NCI-H345 treated with DMSO at 0.1 percent for 48 hours (cell line): ENCODE measurements around the gene NEURL2.
"Not testable (repeated sequence)": the region's sequence is repeated elsewhere in the genome, so short reads cannot be mapped to it uniquely, and the experiment has no call there.

Experiments used
- DNase-seq: peaks from one replicate; lab custom pipeline; 2025; ENCODE audit not compliant: unreplicated experiment; lab: John Stamatoyannopoulos, UW

The NEURL2 gene

GRCh38 chr20:45901332-45901731, 10.3 kb upstream of the NEURL2 start:
- DNase-seq: not testable (repeated sequence)

- no peak for DNase-seq
Measured at GRCh38 chr20:45899046-45899835, 8.2 kb upstream of the NEURL2 start.

GRCh38 chr20:45898285-45898684, 7.3 kb upstream of the NEURL2 start:
- DNase-seq: no peak

GRCh38 chr20:45897692-45898091, 6.7 kb upstream of the NEURL2 start:
- DNase-seq: no peak

- DNase-seq: no peak
Measured at GRCh38 chr20:45897289-45897688, 6.3 kb upstream of the NEURL2 start.

- DNase-seq: no peak
Measured at GRCh38 chr20:45896641-45897161, 5.7 kb upstream of the NEURL2 start.

GRCh38 chr20:45894797-45895196, 3.8 kb upstream of the NEURL2 start:
- DNase-seq: no peak

GRCh38 chr20:45893831-45894230, 2.8 kb upstream of the NEURL2 start:
- no peak for DNase-seq

- no peak for DNase-seq
Measured at GRCh38 chr20:45892828-45893500, 2.0 kb upstream of the NEURL2 start.

GRCh38 chr20:45892049-45892825, 1.2 kb upstream of the NEURL2 start:
- DNase-seq: no peak

- no peak for DNase-seq
Measured at GRCh38 chr20:45890077-45890984, 677 bp downstream of the NEURL2 start.

GRCh38 chr20:45888681-45889080, 2.3 kb downstream of the NEURL2 start:
- DNase-seq: no peak

- no peak for DNase-seq
Measured at GRCh38 chr20:45887346-45887715, 3.7 kb downstream of the NEURL2 start, which contains the start of gene SPATA25. Gene SPATA25, minus strand, starts transcription at chr20:45887622. Its CDS starts 32 bp downstream, at chr20:45887590.

GRCh38 chr20:45886590-45887345, 4.2 kb downstream of the NEURL2 start:
- DNase-seq: no peak

GRCh38 chr20:45883100-45883469, 7.9 kb downstream of the NEURL2 start:
- no peak for DNase-seq

- DNase-seq: no peak
Measured at GRCh38 chr20:45882469-45883099, 8.4 kb downstream of the NEURL2 start.

GRCh38 chr20:45880988-45881788, 9.8 kb downstream of the NEURL2 start, which contains the start of gene ZSWIM1:
Gene ZSWIM1, plus strand, starts transcription at chr20:45881227. Its CDS starts 1,366 bp downstream, at chr20:45882593.
- peak; percentile 99 for DNase-seq

GRCh38 chr20:45878076-45878761, 12.8 kb downstream of the NEURL2 start:
- no peak for DNase-seq
